H9 (cell line): Measurements from ENCODE around the gene HARS1. TPM values are rescaled to one million over a fixed set of nuclear protein-coding genes. Genes with fewer than 3 reads are reported as not detected.
"Not testable (repeated sequence)": the region's sequence is repeated elsewhere in the genome, so short reads cannot be mapped to it uniquely, and the experiment has no call there.

Experiments
- DNase-seq: peaks from one replicate; pipeline ENCODE4 v3.0.0-alpha.2; 2017
- H2AFZ ChIP-seq: one replicate; pipeline ENCODE4 v1.6.1; 2013; ENCODE audit warnings: mild to moderate bottlenecking, low read length, control low read depth, moderate library complexity
- H2AK5ac ChIP-seq: 2 replicates; pipeline ENCODE4 v1.6.1; 2013; ENCODE audit warnings: low read length, control low read depth, mixed read lengths; ENCODE audit not compliant: insufficient read length
- H2BK120ac ChIP-seq: one replicate; pipeline ENCODE4 v1.6.1; 2013; ENCODE audit warnings: low read depth, mild to moderate bottlenecking, low read length, control low read depth, inconsistent platforms; ENCODE audit not compliant: poor library complexity, severe bottlenecking
- H2BK12ac ChIP-seq: 2 replicates; pipeline ENCODE4 v1.6.1; 2013; ENCODE audit warnings: low read length, control low read depth, mixed read lengths, low read depth; ENCODE audit not compliant: insufficient read length
- H2BK15ac ChIP-seq: 2 replicates; pipeline ENCODE4 v1.6.1; 2013; ENCODE audit warnings: low read depth, low read length, control low read depth
- H2BK20ac ChIP-seq: one replicate; pipeline ENCODE4 v1.6.1; 2013; ENCODE audit warnings: low read depth, mild to moderate bottlenecking, low read length, control low read depth, inconsistent platforms; ENCODE audit not compliant: poor library complexity, severe bottlenecking
- H2BK5ac ChIP-seq: 2 replicates; pipeline ENCODE4 v1.6.1; 2013; ENCODE audit warnings: low read length, control low read depth, mixed read lengths; ENCODE audit not compliant: insufficient read length
- H3K14ac ChIP-seq: 2 replicates; pipeline ENCODE4 v1.6.1; 2013; ENCODE audit warnings: low read length, control low read depth; ENCODE audit not compliant: insufficient read depth
- H3K18ac ChIP-seq: 2 replicates; pipeline ENCODE4 v1.6.1; 2013; ENCODE audit warnings: low read depth, mild to moderate bottlenecking, mixed read lengths, low read length, control low read depth; ENCODE audit not compliant: insufficient read length
- H3K23ac ChIP-seq: 2 replicates; pipeline ENCODE4 v1.6.1; 2013; ENCODE audit warnings: low read length, control low read depth, mixed read lengths, low read depth; ENCODE audit not compliant: insufficient read length
- H3K23me2 ChIP-seq: 2 replicates; pipeline ENCODE4 v1.6.1; 2013; ENCODE audit warnings: low read depth, mild to moderate bottlenecking, mixed read lengths, low read length, control low read depth; ENCODE audit not compliant: insufficient read length, poor library complexity, severe bottlenecking
- H3K27ac ChIP-seq: 2 replicates; pipeline ENCODE4 v1.5.1; 2013; ENCODE audit warnings: low read length, control low read depth, mixed read lengths, low read depth; ENCODE audit not compliant: insufficient read length
- H3K27me3 ChIP-seq: 2 replicates; pipeline ENCODE4 v1.6.1; 2013; ENCODE audit warnings: low read length, control low read depth, inconsistent platforms; ENCODE audit not compliant: insufficient read depth
- H3K4ac ChIP-seq: 2 replicates; pipeline ENCODE4 v1.6.1; 2013; ENCODE audit warnings: low read depth, mild to moderate bottlenecking, control low read depth, inconsistent platforms, low read length, moderate library complexity
- H3K4me1 ChIP-seq: 2 replicates; pipeline ENCODE4 v1.6.1; 2013; ENCODE audit warnings: low read length, control low read depth, inconsistent platforms; ENCODE audit not compliant: insufficient read depth
- H3K4me2 ChIP-seq: 2 replicates; pipeline ENCODE4 v1.6.1; 2013; ENCODE audit warnings: low read length, control low read depth, mixed read lengths; ENCODE audit not compliant: insufficient read length, insufficient read depth
- H3K56ac ChIP-seq: 2 replicates; pipeline ENCODE4 v1.6.1; 2013; ENCODE audit warnings: low read depth, mild to moderate bottlenecking, mixed read lengths, low read length, control low read depth; ENCODE audit not compliant: insufficient read length
- H3K79me1 ChIP-seq: 2 replicates; pipeline ENCODE4 v1.6.1; 2013; ENCODE audit warnings: low read depth, mild to moderate bottlenecking, moderate library complexity, low read length, control low read depth, inconsistent platforms; ENCODE audit not compliant: insufficient read depth, poor library complexity, severe bottlenecking
- H3K79me2 ChIP-seq: 2 replicates; pipeline ENCODE4 v1.6.1; 2013; ENCODE audit warnings: low read length, control low read depth, inconsistent platforms; ENCODE audit not compliant: insufficient read depth
- H3K9ac ChIP-seq: 2 replicates; pipeline ENCODE4 v1.6.1; 2013; ENCODE audit warnings: low read length, control low read depth, mixed read lengths; ENCODE audit not compliant: insufficient read length; ENCODE audit errors: extremely low read depth
- H3K9me3 ChIP-seq: one replicate; pipeline ENCODE4 v1.6.1; 2013; ENCODE audit warnings: low read depth, low read length, inconsistent platforms; ENCODE audit not compliant: control insufficient read depth
- H3T11ph ChIP-seq: one replicate; pipeline ENCODE4 v1.6.1; 2013; ENCODE audit warnings: mild to moderate bottlenecking, low read length, control low read depth, inconsistent platforms
- H4K20me1 ChIP-seq: one replicate; pipeline ENCODE4 v1.6.1; 2013; ENCODE audit not compliant: control insufficient read depth, insufficient read length, insufficient read depth
- H4K5ac ChIP-seq: 2 replicates; pipeline ENCODE4 v1.6.1; 2013; ENCODE audit warnings: low read depth, mild to moderate bottlenecking, mixed read lengths, low read length, control low read depth; ENCODE audit not compliant: insufficient read length
- H4K8ac ChIP-seq: replicated peaks from 2 replicates; pipeline ENCODE4 v1.6.1; 2013; ENCODE audit warnings: low read length, control low read depth, mixed read lengths, low read depth; ENCODE audit not compliant: insufficient read length
- H4K91ac ChIP-seq: 2 replicates; pipeline ENCODE4 v1.6.1; 2013; ENCODE audit warnings: low read depth, mild to moderate bottlenecking, moderate library complexity, mixed read lengths, low read length, control low read depth; ENCODE audit not compliant: insufficient read length
- H3K27ac Mint-ChIP-seq, 3 experiments: 2 replicates in 2 of 3; 3 replicates in 1 of 3; pipeline ENCODE4 v1.8.0; 2020 to 2021; ENCODE audit warnings: mixed read lengths in 3 of 3, mild to moderate bottlenecking in 1 of 3, moderate library complexity in 1 of 3
- H3K27me3 Mint-ChIP-seq: 2 replicates; pipeline ENCODE4 v1.8.0; 2021; ENCODE audit warnings: low read depth, mild to moderate bottlenecking, moderate library complexity, mixed read lengths
- H3K36me3 Mint-ChIP-seq, 3 experiments: 2 replicates in 2 of 3; 3 replicates in 1 of 3; pipeline ENCODE4 v1.8.0; 2020 to 2021; ENCODE audit warnings: low read depth in 3 of 3, mixed read lengths in 3 of 3; ENCODE audit not compliant: insufficient read depth in 1 of 3
- H3K4me1 Mint-ChIP-seq, 2 experiments: 2 replicates each; pipeline ENCODE4 v1.8.0; 2020; ENCODE audit warnings: mixed read lengths in 2 of 2
- H3K4me3 Mint-ChIP-seq, 2 experiments: 2 replicates in 1 of 2; 3 replicates in 1 of 2; pipeline ENCODE4 v1.8.0; 2020 to 2021; ENCODE audit warnings: mild to moderate bottlenecking in 2 of 2, mixed read lengths in 2 of 2, moderate library complexity in 1 of 2
- H3K9me3 Mint-ChIP-seq, 2 experiments: 2 replicates in 1 of 2; 3 replicates in 1 of 2; pipeline ENCODE4 v1.8.0; 2020; ENCODE audit warnings: mild to moderate bottlenecking in 2 of 2, mixed read lengths in 2 of 2, moderate library complexity in 1 of 2
- CTCF ChIP-seq: fragments of 200-600 bp; sonication (generic); conservative IDR thresholded peaks from 3 replicates; pipeline ENCODE4 v1.8.0; 2021; ENCODE audit warnings: antibody characterized with exemption, mild to moderate bottlenecking
- WGBS: extraction: QIAGEN DNeasy Blood & Tissue Kit; methylation state at CpG from one replicate; pipeline ENCODE4 v1.1.7; 2013; ENCODE audit warnings: missing lambda C conversion rate, low lambda C conversion rate, mixed read lengths; ENCODE audit not compliant: insufficient read length; ENCODE audit errors: extremely low coverage; 5-methylcytosine and 5-hydroxymethylcytosine counted together
- total RNA-seq: library from RNA; stranded (reverse); gene quantifications from 2 replicates; pipeline ENCODE4 v1.2.1, GENCODE V29; 2021

Gene HARS1
- total RNA-seq, 1 experiment from 2014 or later = 70.2 TPM

- Histone ChIP-seq H3K18ac (no peak overlapping the region), H2BK15ac (no peak overlapping the region), H2AFZ (no peak overlapping the region), H3K9ac (no peak overlapping the region), H2AK5ac (no peak overlapping the region), H3K27ac (no peak overlapping the region), H3K4me2 (no peak overlapping the region), H2BK120ac (no peak overlapping the region), H2BK5ac (no peak overlapping the region), H4K91ac (no peak overlapping the region), H3K56ac (no peak overlapping the region), H3K14ac (no peak overlapping the region), H2BK12ac (no peak overlapping the region), H2BK20ac (no peak overlapping the region), H4K20me1 (no peaks in the 10 kb centered on the region), H4K5ac (no peak overlapping the region), H3K23ac (no peak overlapping the region), H3K4ac (no peak overlapping the region), H3K79me1 (no peaks in the 10 kb centered on the region), H3K4me1 (no peaks in the 10 kb centered on the region), H3K23me2 (no peaks in the 10 kb centered on the region), H3K9me3 (peaks cover 24% of the 10 kb centered on the region), H3K27me3 (no peaks in the 10 kb centered on the region), H4K8ac (no peak overlapping the region), H3T11ph (no peak overlapping the region), H3K79me2 (no peaks in the 10 kb centered on the region)
- H3K36me3 Mint-ChIP-seq = peaks cover 4 to 13% (median 12%) of the 10 kb centered on the region in 3 experiments; a peak in 6 of 7 replicates
- H3K4me3 Mint-ChIP-seq = no peak overlapping the region
- peaks cover 57% of the 10 kb centered on the region in 2 experiments for H3K9me3 Mint-ChIP-seq
- no peak overlapping the region for H3K27ac Mint-ChIP-seq
- no peak for DNase-seq
- WGBS = no CpG with 5 or more reads among the region's 6 CpGs
- no peaks in the 10 kb centered on the region for H3K4me1 Mint-ChIP-seq
- no peak for TF ChIP-seq CTCF
- peaks cover 16% of the 10 kb centered on the region for H3K27me3 Mint-ChIP-seq
Observed at GRCh38 chr5:140627972-140628371, 63.2 kb downstream of the HARS1 start.

- H3K9me3 Mint-ChIP-seq = peaks cover 62 to 70% of the 10 kb centered on the region in 2 experiments
- not testable (repeated sequence) for H2BK15ac ChIP-seq
Observed at GRCh38 chr5:140624886-140625285, 66.3 kb downstream of the HARS1 start.

More at GRCh38 chr5:140624886-140625285, 66.3 kb downstream of the HARS1 start:
- H4K91ac ChIP-seq, H3K4me2 ChIP-seq, H3K79me2 ChIP-seq, H3K4me1 Mint-ChIP-seq, H3K79me1 ChIP-seq, H2AFZ ChIP-seq, H3K27ac Mint-ChIP-seq, H3K4me1 ChIP-seq, H2BK12ac ChIP-seq, H2BK20ac ChIP-seq, H3K23ac ChIP-seq, DNase-seq, H3K9ac ChIP-seq, H3T11ph ChIP-seq, H4K5ac ChIP-seq, H3K23me2 ChIP-seq, H4K8ac ChIP-seq, H2AK5ac ChIP-seq, H3K18ac ChIP-seq, H2BK120ac ChIP-seq, H3K4ac ChIP-seq, H3K4me3 Mint-ChIP-seq, H3K56ac ChIP-seq, H2BK5ac ChIP-seq, H4K20me1 ChIP-seq, H3K27ac ChIP-seq, H3K27me3 ChIP-seq, H3K14ac ChIP-seq: not testable (repeated sequence)
- peaks cover 17% of the 10 kb centered on the region for H3K9me3 ChIP-seq
- no CpG with 5 or more reads among the region's 10 CpGs for WGBS
- Mint-ChIP-seq H3K27me3 (peaks cover 27% of the 10 kb centered on the region), H3K36me3 (peaks cover 4 to 13% (median 8%) of the 10 kb centered on the region in 3 experiments; a peak in 6 of 7 replicates)
